Dedifferentiated amniotic fluid mesenchymal stem cell (primary cell): ENCODE data around the gene MTA3.
"Not testable (repeated sequence)": the region's sequence is repeated elsewhere in the genome, so short reads cannot be mapped to it uniquely, and the experiment has no call there.

Experiments used
- DNase-seq: peaks from one replicate; pipeline ENCODE4 v3.0.0-alpha.2; 2016; ENCODE audit errors: extremely low spot score

Gene MTA3

GRCh38 chr2:42731316-42731715, 162.9 kb downstream of the MTA3 start:
- not testable (repeated sequence) for DNase-seq

- DNase-seq, result no peak
Observed at GRCh38 chr2:42733852-42734251, 165.4 kb downstream of the MTA3 start.

- no peak for DNase-seq
Observed at GRCh38 chr2:42736598-42737322, 168.3 kb downstream of the MTA3 start.

- no peak for DNase-seq
Observed at GRCh38 chr2:42741140-42741539, 172.7 kb downstream of the MTA3 start.

GRCh38 chr2:42742740-42743658, 174.6 kb downstream of the MTA3 start:
- DNase-seq, result no peak

GRCh38 chr2:42743659-42743990, 175.2 kb downstream of the MTA3 start:
- DNase-seq, result no peak

GRCh38 chr2:42744545-42745082, 176.2 kb downstream of the MTA3 start:
- DNase-seq, result no peak

- no peak for DNase-seq
Observed at GRCh38 chr2:42747422-42747821, 179.0 kb downstream of the MTA3 start.

GRCh38 chr2:42748840-42749239, 180.4 kb downstream of the MTA3 start:
- DNase-seq, result no peak

GRCh38 chr2:42752314-42752713, 183.9 kb downstream of the MTA3 start:
- DNase-seq, result no peak

GRCh38 chr2:42752816-42753813, 184.7 kb downstream of the MTA3 start:
- DNase-seq, result no peak

GRCh38 chr2:42754021-42754775, 185.8 kb downstream of the MTA3 start:
- no peak for DNase-seq

GRCh38 chr2:42754776-42755140, 186.3 kb downstream of the MTA3 start:
- no peak for DNase-seq

- DNase-seq, result no peak
Observed at GRCh38 chr2:42755191-42755880, 186.9 kb downstream of the MTA3 start.

GRCh38 chr2:42756150-42756775, 187.8 kb downstream of the MTA3 start:
- no peak for DNase-seq

- DNase-seq, result no peak
Observed at GRCh38 chr2:42756966-42757513, 188.6 kb downstream of the MTA3 start.

GRCh38 chr2:42757981-42758740, 189.7 kb downstream of the MTA3 start:
- DNase-seq, result no peak

GRCh38 chr2:42758751-42759150, 190.3 kb downstream of the MTA3 start:
- DNase-seq, result no peak

GRCh38 chr2:42761554-42761953, 193.1 kb downstream of the MTA3 start:
- DNase-seq, result no peak
